Sigmoid colon (tissue), 3 donors: ENCODE results near the gene P3H3.

ENCODE experiments used
- POLR2A ChIP-seq, 2 donors: fragments of 450-650 bp; IDR thresholded peaks; one replicate each; pipeline ENCODE4 v1.6.1; 2016; ENCODE audit warnings: antibody characterized with exemption in 2 of 2, mild to moderate bottlenecking in 2 of 2, moderate library complexity in 2 of 2
- TF ChIP-seq, protein P1 (sequence below), 4 experiments: fragments of 450-650 bp in 3 of 4; fragments of 200-600 bp in 1 of 4; IDR thresholded peaks; one replicate each; pipeline ENCODE4 v1.5.1; 2016 to 2019; ENCODE audit warnings: antibody characterized with exemption in 4 of 4, mild to moderate bottlenecking in 3 of 4, moderate library complexity in 2 of 4

DNA sequence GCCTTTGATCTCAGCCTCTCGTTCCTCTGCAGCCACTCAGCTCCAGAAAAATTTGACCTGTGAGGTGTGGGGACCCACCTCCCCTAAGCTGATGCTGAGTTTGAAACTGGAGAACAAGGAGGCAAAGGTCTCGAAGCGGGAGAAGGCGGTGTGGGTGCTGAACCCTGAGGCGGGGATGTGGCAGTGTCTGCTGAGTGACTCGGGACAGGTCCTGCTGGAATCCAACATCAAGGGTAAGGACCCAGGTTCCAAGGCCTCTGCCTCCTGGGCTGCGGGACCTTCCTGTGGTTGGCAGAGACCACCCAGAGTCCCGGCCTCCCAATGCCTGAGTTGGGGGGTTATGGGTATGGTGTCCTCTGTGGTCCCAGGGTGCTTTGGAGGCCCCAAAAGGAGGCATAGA lies 11.1 kb upstream of the P3H3 start:
- TF ChIP-seq, protein P1, sequence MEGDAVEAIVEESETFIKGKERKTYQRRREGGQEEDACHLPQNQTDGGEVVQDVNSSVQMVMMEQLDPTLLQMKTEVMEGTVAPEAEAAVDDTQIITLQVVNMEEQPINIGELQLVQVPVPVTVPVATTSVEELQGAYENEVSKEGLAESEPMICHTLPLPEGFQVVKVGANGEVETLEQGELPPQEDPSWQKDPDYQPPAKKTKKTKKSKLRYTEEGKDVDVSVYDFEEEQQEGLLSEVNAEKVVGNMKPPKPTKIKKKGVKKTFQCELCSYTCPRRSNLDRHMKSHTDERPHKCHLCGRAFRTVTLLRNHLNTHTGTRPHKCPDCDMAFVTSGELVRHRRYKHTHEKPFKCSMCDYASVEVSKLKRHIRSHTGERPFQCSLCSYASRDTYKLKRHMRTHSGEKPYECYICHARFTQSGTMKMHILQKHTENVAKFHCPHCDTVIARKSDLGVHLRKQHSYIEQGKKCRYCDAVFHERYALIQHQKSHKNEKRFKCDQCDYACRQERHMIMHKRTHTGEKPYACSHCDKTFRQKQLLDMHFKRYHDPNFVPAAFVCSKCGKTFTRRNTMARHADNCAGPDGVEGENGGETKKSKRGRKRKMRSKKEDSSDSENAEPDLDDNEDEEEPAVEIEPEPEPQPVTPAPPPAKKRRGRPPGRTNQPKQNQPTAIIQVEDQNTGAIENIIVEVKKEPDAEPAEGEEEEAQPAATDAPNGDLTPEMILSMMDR (IDR thresholded peaks at IDR 0.05): no peak
- TF ChIP-seq POLR2A (IDR thresholded peaks at IDR 0.05): no peak
